LNCaP clone FGC (cell line): ENCODE data around the gene SPAG6.

Experiments
- DNase-seq: peaks from one replicate; pipeline ENCODE4 v3.0.0-alpha.2; 2011; ENCODE audit warnings: low read depth
- H3K4me3 ChIP-seq: 2 replicates; pipeline ENCODE4 v1.5.1; 2011; ENCODE audit warnings: mild to moderate bottlenecking, low read depth, low read length, control low read depth
- CTCF ChIP-seq: IDR thresholded peaks from 2 replicates; pipeline ENCODE4 v1.5.1; 2012; ENCODE audit warnings: mild to moderate bottlenecking; ENCODE audit not compliant: control insufficient read depth, insufficient read depth; ENCODE audit errors: extremely low read depth

Gene SPAG6

GRCh38 chr10:22438711-22439110 lies 93.4 kb downstream of the SPAG6 start:
- DNase-seq, result no peak
- no peak for TF ChIP-seq CTCF
- H3K4me3 ChIP-seq, result no peak overlapping the region

GRCh38 chr10:22442063-22442462 lies 96.8 kb downstream of the SPAG6 start:
- H3K4me3 ChIP-seq, result no peak overlapping the region
- no peak for DNase-seq
- TF ChIP-seq CTCF, result no peak

- DNase-seq, result no peak
- no peak for TF ChIP-seq CTCF
Measured at GRCh38 chr10:22442468-22442867, 97.2 kb downstream of the SPAG6 start.

GRCh38 chr10:22443175-22443901 lies 98.0 kb downstream of the SPAG6 start:
- DNase-seq, result no peak
- no peak overlapping the region for H3K4me3 ChIP-seq

More at GRCh38 chr10:22442468-22442867, 97.2 kb downstream of the SPAG6 start:
- H3K4me3 ChIP-seq, result no peak overlapping the region

GRCh38 chr10:22444219-22444788 lies 99.0 kb downstream of the SPAG6 start:
- DNase-seq, result no peak

More at GRCh38 chr10:22443175-22443901, 98.0 kb downstream of the SPAG6 start:
- TF ChIP-seq CTCF, result no peak

GRCh38 chr10:22445495-22445894 lies 100.2 kb downstream of the SPAG6 start:
- no peak overlapping the region for H3K4me3 ChIP-seq
- DNase-seq, result no peak
- no peak for TF ChIP-seq CTCF

More at GRCh38 chr10:22444219-22444788, 99.0 kb downstream of the SPAG6 start:
- no peak for TF ChIP-seq CTCF
- H3K4me3 ChIP-seq, result no peak overlapping the region
